K562 treated with DMSO at 1 percent for 24 hours (cell line): ENCODE results near the gene PLAU. TPM values are rescaled to one million over a fixed set of nuclear protein-coding genes. Genes with fewer than 3 reads are reported as not detected.

ENCODE experiments used
- total RNA-seq: library from RNA; unstranded; fragments of 300-600 nt; gene quantifications from 2 replicates; pipeline ENCODE4 v1.2.3, GENCODE V29; 2022; ENCODE audit warnings: low read depth; ENCODE audit not compliant: insufficient read depth

The PLAU gene
- 32.5 and 41.6 TPM in 2 replicates for total RNA-seq

DNA sequence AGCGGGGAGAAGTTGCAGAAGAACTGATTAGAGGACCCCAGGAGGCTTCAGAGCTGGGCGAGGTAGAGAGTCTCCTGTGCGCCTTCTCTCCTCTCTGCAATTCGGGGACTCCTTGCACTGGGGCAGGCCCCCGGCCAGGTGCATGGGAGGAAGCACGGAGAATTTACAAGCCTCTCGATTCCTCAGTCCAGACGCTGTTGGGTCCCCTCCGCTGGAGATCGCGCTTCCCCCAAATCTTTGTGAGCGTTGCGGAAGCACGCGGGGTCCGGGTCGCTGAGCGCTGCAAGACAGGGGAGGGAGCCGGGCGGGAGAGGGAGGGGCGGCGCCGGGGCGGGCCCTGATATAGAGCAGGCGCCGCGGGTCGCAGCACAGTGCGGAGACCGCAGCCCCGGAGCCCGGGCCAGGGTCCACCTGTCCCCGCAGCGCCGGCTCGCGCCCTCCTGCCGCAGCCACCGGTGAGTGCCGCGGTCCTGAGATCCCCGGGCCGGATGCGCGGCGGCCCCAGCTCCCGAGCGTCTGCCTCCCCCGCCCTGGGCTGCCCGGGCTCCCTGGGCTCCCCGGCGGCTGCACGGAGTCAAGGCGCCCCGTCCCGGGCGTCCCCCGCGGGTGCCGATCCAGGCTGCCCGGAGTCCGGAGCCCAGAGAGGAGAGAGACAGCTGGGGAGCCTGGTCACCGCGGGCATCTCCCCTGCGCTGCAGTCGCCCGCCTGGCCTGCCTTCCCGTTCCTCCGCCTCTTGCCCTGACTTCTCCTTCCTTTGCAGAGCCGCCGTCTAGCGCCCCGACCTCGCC is at the start of gene PLAU:
Gene PLAU (plus strand): TSS at position 369 of the 789 bp plus-strand sequence. CDS start 424 bp downstream, outside the sequence.

DNA sequence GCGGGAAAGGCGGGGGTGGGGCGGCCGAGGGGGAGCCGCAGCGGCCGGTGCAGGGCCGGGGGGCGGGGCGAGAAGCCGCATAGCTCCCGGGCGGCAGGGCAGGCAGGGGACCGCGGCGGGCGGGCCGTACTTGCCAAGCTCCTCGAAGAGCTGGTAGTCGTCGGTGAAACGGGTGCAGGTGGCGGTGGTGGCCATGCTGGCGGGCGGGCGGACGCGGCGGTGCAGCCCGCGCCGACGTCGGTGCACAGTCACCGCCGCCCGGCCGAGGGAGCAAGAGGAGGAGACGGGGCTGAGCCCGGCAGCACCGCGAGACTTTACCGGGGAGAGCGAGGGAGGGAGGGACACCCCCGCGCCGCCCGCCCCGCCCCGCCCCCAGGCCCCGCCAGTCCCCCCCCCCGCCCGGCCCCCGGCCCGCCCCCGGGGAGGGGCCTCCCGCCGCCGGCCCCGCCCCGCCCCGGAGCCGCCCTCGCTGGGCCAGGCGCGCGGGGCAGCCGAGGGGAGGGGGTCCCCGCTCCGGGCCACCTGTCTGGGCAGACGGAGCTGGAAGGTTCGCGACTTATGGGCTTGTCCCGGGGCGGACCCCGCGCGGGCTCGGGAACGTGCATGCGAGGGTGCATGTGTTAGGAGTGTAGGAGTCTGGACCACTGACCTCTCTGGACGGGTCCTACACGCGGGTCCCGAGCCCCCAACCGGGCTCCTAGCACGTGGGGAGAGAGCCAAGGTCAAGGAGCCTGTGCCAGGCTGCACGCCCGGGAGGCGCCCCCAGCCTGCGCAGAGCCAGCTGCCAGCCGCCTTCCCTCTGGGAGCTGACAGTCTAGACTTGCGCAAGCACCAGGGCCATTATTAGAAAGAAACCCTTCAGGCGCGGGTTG is 36.4 kb upstream of the PLAU start, which contains the start of gene CAMK2G:
Gene CAMK2G (minus strand): TSS at position 289 of the 872 bp plus-strand sequence. CDS start 94 bp downstream, at position 195.

Other genes with a start within 250 kb of the PLAU start
- gene AGAP5, start 213.0 kb upstream of the PLAU start, total RNA-seq: 4.9 and 7.3 TPM in 2 replicates
- gene SEC24C, start 166.8 kb upstream of the PLAU start, total RNA-seq: 154 and 159 TPM in 2 replicates
- gene CHCHD1, start 129.1 kb upstream of the PLAU start, total RNA-seq: 76.7 and 81.4 TPM in 2 replicates
- 126 and 138 TPM in 2 replicates for gene ZSWIM8, start 125.5 kb upstream of the PLAU start, total RNA-seq
- 70.1 and 70.2 TPM in 2 replicates for gene NDST2, start 99.5 kb upstream of the PLAU start, total RNA-seq
- gene CAMK2G, start 36.6 kb upstream of the PLAU start, total RNA-seq: 51.3 and 52.7 TPM in 2 replicates
- 90.2 and 101 TPM in 2 replicates for gene VCL, start 87.0 kb downstream of the PLAU start, total RNA-seq
- 46.5 and 50.9 TPM in 2 replicates for gene AP3M1, start 239.7 kb downstream of the PLAU start, total RNA-seq
- gene ADK, start 240.1 kb downstream of the PLAU start, total RNA-seq: 34.5 and 38.8 TPM in 2 replicates